ENCODE results near the gene SLC2A11.
"Not testable (repeated sequence)": the region's sequence is repeated elsewhere in the genome, so short reads cannot be mapped to it uniquely, and the experiment has no call there.

SLC2A11 gene

DNA sequence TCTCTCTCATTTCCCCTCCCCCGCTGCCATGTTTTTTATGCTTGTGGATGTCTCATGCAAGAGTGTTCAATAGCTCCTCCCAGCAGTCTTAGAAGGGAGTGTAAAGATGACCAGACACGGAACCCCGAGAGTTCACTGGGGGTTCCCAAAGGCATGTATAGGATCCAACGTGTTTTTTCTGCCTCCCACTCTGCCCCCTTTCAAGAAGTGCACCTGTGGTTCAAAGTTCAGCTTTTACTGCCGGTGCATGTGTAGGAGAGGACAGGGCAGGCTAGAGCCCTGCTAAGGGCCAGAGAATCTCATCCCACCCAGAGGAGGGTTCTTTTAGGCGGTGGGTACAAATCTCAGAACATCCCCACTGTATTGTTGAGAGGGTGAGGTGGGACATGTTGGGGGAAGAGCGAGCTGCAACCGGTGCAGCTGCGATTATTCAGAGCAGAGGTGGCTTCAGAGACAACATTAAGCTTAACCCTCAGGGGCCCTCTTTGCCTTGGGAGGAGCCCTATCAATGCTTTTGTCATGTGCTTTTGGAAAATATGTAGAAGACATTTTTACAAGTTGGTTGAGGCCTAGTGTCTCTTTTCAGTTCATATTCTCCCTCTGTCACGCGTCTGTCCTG, 51.0 kb downstream of the SLC2A11 start:
- no peak for DNase-seq (ENCODE audit: low read depth in 2 of 2)

- no peak for DNase-seq (ENCODE audit: low read depth in 2 of 2)
Measured at GRCh38 chr22:23909296-23909898, 51.7 kb downstream of the SLC2A11 start.

GRCh38 chr22:23910496-23911190, 53.0 kb downstream of the SLC2A11 start:
- no peak for DNase-seq (ENCODE audit: low read depth in 2 of 2)

- DNase-seq (ENCODE audit: low read depth in 2 of 2) = no peak
Measured at GRCh38 chr22:23911318-23911980, 53.8 kb downstream of the SLC2A11 start.

- no peak for DNase-seq (ENCODE audit: low read depth in 2 of 2)
Measured at GRCh38 chr22:23912293-23912903, 54.7 kb downstream of the SLC2A11 start.

DNA sequence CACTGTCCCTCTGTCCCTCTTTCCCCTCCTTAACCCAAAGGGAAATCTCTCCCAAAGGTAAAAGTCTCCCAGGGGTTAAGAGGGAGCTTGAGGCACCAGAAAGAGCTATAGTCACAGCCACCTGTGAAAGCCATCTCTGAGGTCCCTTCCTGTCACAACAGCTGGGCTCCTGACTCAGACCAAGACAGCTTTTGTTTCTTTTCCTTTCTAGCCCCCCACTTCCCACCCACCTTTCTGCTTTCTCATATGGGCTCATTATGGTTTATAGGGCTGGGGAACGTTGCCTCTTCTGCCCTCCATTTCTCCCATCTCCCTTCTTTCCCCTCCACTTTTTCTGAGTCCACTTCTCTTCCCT, 55.6 kb downstream of the SLC2A11 start:
- no peak for DNase-seq (ENCODE audit: low read depth in 2 of 2)

- peak; percentile 98 for DNase-seq (ENCODE audit: low read depth in 2 of 2)
Measured at GRCh38 chr22:23913661-23914353, 56.1 kb downstream of the SLC2A11 start.

- no peak for DNase-seq (ENCODE audit: low read depth in 2 of 2)
Measured at GRCh38 chr22:23915290-23915689, 57.6 kb downstream of the SLC2A11 start.

DNA sequence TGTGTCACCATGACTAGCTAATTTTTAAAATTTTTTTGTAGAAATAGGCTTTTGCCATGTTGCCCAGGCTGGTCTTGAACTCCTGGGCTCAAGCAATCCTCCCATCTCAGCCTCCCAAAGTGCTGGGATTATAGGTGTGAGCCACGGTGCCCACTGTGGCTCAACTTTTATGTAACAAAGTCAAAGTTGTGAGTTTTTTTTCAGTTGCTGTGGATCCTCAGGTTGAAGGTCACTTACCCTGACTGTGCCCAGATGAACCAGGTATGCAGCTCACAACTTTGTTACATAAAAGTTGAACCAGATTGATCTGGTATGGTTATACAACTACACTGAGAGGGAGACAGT, 62.6 kb downstream of the SLC2A11 start:
- not testable (repeated sequence) for DNase-seq (ENCODE audit: low read depth in 2 of 2)

DNA sequence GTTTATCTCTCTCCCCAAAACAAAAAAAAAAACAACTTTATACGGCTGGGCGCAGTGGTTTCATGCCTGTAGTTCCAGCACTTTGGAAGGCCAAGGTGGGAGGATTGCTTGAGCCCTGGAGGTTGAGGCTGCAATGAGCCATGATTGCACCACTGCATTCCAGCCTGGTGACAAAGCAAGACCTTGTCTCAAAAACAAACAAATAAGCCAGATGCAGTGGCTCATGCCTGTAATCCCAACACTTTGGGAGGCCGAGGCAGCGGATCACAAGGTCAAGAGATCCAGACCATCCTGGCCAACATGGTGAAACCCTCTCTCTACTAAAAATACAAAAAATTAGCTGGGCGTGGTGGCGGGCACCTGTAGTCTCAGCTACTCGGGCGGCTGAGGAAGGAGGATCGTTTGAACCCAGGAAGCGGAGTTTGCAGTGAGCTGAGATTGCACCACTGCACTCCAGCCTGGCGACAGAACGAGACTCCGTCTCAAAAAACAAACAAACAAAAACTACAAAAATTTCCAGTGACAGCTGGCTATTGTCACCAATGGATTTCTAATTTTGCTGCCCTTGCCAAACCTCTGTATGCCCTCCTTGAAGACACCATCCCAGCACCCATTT, 64.0 kb downstream of the SLC2A11 start:
- DNase-seq (ENCODE audit: low read depth in 2 of 2) = not testable (repeated sequence)

GRCh38 chr22:23922921-23923320, 65.2 kb downstream of the SLC2A11 start:
- no peak for DNase-seq (ENCODE audit: low read depth in 2 of 2)

DNA sequence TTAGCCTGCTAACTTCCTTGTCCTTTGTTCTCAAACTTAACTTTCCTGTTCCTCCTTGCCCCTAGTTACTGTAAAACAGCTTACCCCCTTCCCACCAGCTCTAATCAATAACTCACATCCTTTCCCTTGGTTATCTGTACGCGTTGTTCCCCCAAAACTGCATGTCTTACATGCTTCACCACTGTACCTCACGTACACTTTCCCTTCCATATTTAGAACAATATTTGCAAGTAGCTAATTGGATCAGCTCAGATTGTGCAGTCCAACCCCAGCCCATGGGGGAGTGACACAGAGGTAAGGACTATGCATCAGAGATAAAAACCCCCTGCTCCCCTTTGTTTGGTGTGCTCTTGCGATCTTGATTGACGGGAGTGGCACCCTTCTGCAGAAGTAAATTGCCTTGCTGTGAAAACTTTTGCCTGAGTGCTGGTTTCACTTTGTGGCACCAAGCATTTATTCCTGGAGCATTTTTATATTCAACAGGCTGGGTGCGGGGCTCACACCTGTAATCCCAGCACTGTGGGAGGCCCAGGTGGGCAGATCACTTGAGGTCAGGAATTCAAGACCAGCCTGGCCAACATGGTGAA, 67.4 kb downstream of the SLC2A11 start:
- no peak for DNase-seq (ENCODE audit: low read depth in 2 of 2)

DNA sequence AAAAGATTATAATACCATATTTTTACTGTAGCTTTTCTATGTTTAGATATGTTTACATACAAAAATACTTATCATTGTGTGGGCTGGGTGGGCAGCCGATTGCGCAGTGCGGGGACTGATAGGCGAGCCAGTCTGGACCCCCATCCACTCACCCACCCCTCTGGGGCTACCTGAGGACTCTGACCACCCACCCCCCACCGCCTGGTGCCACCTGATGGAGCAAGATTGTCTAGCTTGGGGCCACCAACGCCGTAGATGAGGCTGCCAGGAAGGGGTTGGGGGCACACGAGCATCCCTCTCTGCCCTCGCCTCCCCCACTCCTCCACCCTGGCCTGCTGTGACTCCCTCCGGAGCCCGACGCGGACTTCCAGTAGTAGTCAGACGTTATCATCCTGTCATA, 68.9 kb downstream of the SLC2A11 start:
- no peak for DNase-seq (ENCODE audit: low read depth in 2 of 2)
